BLaER1 (cell line): ENCODE measurements around the gene ARL1.
"Not testable (repeated sequence)": the region's sequence is repeated elsewhere in the genome, so short reads cannot be mapped to it uniquely, and the experiment has no call there.

Experiments used
- H3K27ac ChIP-seq: shearing (Covaris generic); formaldehyde crosslinking; 2 replicates; pipeline ENCODE4 v1.8.1; 2022
- H3K27me3 ChIP-seq: shearing (Covaris generic); formaldehyde crosslinking; 2 replicates; pipeline ENCODE4 v1.8.1; 2022
- H3K36me3 ChIP-seq: shearing (Covaris generic); formaldehyde crosslinking; 2 replicates; pipeline ENCODE4 v1.8.1; 2022
- H3K4me1 ChIP-seq: shearing (Covaris generic); formaldehyde crosslinking; 2 replicates; pipeline ENCODE4 v1.8.1; 2022
- H3K4me2 ChIP-seq: shearing (Covaris generic); formaldehyde crosslinking; 2 replicates; pipeline ENCODE4 v1.8.1; 2022
- H3K4me3 ChIP-seq: shearing (Covaris generic); formaldehyde crosslinking; 2 replicates; pipeline ENCODE4 v1.8.1; 2022
- H3K9ac ChIP-seq: shearing (Covaris generic); formaldehyde crosslinking; 2 replicates; pipeline ENCODE4 v1.8.1; 2022
- H3K9me3 ChIP-seq: shearing (Covaris generic); formaldehyde crosslinking; 2 replicates; pipeline ENCODE4 v1.8.1; 2022
- H4K20me1 ChIP-seq: shearing (Covaris generic); formaldehyde crosslinking; 2 replicates; pipeline ENCODE4 v1.8.1; 2022
- Cebpa-rat ChIP-seq: shearing (Covaris generic); IDR thresholded peaks from 2 replicates; pipeline ENCODE4 v1.8.1; 2022

The ARL1 gene

DNA sequence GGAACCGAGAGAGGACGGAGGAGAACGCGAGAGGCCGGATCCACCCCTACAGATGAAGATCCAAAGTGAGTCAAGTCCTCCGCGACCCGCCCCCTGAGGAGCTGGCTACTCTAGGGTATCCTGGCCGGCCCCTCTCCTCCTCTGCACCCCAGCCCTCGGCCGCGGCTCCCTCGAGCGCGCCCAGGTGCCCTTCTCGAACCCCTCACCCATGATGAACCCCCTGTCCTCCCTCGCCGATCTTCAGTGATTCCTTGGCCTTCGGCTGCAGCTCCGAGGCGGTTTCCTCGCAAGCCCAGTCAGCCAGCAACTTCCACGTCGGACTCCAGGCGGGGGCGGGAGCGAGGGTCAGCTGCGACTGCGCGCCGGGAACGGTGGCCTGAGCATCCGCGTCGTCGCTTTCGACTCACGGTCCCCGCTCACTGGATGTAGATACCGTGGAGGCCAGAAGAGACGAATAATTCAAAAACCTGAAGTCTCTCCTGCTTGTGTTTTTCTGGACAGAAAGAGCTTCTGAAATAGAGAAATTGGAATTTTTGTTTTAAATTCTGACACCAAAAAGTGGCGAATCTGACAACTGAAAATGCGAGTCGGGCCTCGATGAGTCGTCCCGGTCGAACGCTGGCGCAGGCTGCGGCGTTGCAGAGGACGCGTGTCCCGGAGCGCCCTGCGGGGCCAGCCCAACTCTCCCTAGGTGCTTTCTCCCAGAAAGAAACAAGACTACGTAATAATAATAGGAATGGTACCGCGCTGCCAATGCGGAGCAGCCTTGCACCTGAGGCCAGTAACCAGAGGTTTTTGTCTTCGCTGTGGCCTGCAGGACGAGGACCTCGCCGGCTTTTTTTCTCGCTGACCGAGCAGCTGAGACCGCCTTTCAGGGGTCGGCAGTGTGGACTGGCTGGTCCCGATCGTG, at the start of gene ARL1:
Gene ARL1 (minus strand): TSS at position 337 of the 910 bp plus-strand sequence. CDS start 127 bp downstream, at position 210.
- H3K36me3 ChIP-seq, result peaks cover 4% of the 10 kb centered on the region; the same call in 1 of the 2 replicates
- H3K9me3 ChIP-seq, result no peaks in the 10 kb centered on the region
- H3K4me2 ChIP-seq, result peak within 1 kb of the TSS; percentile 91
- H3K27me3 ChIP-seq, result no peaks in the 10 kb centered on the region
- H3K9ac ChIP-seq, result peak within 1 kb of the TSS; percentile 96
- peaks cover 27% of the 10 kb centered on the region for H3K4me1 ChIP-seq
- no peak for TF ChIP-seq Cebpa-rat
- peaks cover 42% of the 10 kb centered on the region for H4K20me1 ChIP-seq
- H3K4me3 ChIP-seq, result peak within 1 kb of the TSS; percentile 94
- H3K27ac ChIP-seq, result peak within 1 kb of the TSS; percentile 98

- no peaks in the 10 kb centered on the region for H3K27me3 ChIP-seq
- H3K4me2 ChIP-seq, result peak overlapping the region; percentile 37
- no peak overlapping the region for H3K9ac ChIP-seq
- TF ChIP-seq Cebpa-rat, result no peak
- peaks cover 12% of the 10 kb centered on the region; the same call in 1 of the 2 replicates for H3K4me1 ChIP-seq
- peaks cover 14% of the 10 kb centered on the region for H3K9me3 ChIP-seq
- H4K20me1 ChIP-seq, result no peaks in the 10 kb centered on the region
- H3K36me3 ChIP-seq, result no peaks in the 10 kb centered on the region
- H3K4me3 ChIP-seq, result no peak overlapping the region
- H3K27ac ChIP-seq, result no peak overlapping the region
Observed at GRCh38 chr12:101455685-101456084, 48.1 kb upstream of the ARL1 start.

GRCh38 chr12:101441461-101442224, 34.1 kb upstream of the ARL1 start:
- Histone ChIP-seq H4K20me1 (no peaks in the 10 kb centered on the region), H3K4me1 (no peaks in the 10 kb centered on the region), H3K4me2 (no peak overlapping the region), H3K4me3 (no peak overlapping the region), H3K9me3 (no peaks in the 10 kb centered on the region), H3K27me3 (no peaks in the 10 kb centered on the region), H3K9ac (no peak overlapping the region), H3K36me3 (no peaks in the 10 kb centered on the region), H3K27ac (no peak overlapping the region)
- no peak for TF ChIP-seq Cebpa-rat

DNA sequence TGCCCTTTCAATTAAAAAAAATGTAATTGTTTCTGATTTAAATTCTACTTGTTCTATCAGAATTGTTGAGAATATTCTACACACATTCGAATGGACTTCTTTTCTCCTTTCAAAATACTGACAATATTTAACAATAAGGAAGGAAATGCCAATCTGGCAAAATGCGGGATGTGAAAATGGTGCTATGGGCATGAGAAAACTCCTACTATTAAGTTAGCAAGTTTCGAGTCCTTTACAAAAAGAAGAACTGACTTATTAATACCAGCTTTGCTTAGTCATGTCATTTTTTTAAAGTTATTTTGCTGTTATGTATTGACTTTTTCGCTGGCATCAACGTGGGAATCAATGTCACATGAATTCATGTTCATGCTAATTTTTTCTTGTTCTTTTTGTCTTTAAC, 31.7 kb upstream of the ARL1 start:
- Histone ChIP-seq H3K27me3 (no peaks in the 10 kb centered on the region), H4K20me1 (no peaks in the 10 kb centered on the region), H3K4me2 (no peak overlapping the region), H3K9me3 (no peaks in the 10 kb centered on the region), H3K4me3 (no peak overlapping the region), H3K36me3 (no peaks in the 10 kb centered on the region), H3K27ac (no peak overlapping the region), H3K4me1 (no peaks in the 10 kb centered on the region), H3K9ac (no peak overlapping the region)
- TF ChIP-seq Cebpa-rat, result no peak

DNA sequence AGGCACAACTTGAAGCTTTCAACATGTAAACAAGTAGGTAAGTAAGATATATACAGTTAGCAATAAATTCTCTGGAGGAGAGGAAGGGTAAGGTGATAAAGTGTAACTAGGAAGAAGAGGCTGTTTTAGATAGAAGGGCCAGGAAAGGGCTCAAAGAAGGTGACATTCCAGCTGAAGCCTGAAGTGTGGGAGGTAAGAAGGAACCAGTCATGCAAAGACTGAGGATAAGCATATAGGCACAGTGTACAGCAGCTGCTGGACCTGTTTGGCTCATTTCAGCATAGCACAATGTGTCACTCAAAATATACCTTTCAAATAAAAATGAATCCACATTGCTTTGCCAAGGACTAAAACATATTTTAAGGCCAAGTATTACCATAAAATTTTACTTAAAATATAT, 28.6 kb upstream of the ARL1 start:
- H3K36me3 ChIP-seq, result no peaks in the 10 kb centered on the region

GRCh38 chr12:101430456-101430855, 22.9 kb upstream of the ARL1 start:
- Histone ChIP-seq H3K4me3 (no peak overlapping the region), H3K27me3 (no peaks in the 10 kb centered on the region), H3K27ac (no peak overlapping the region), H3K4me2 (no peak overlapping the region), H3K9ac (no peak overlapping the region), H3K9me3 (no peaks in the 10 kb centered on the region), H3K4me1 (no peaks in the 10 kb centered on the region), H4K20me1 (no peaks in the 10 kb centered on the region), H3K36me3 (no peaks in the 10 kb centered on the region)
- TF ChIP-seq Cebpa-rat, result no peak

More for the DNA sequence above, 28.6 kb upstream of the ARL1 start:
- H3K4me2 ChIP-seq, result no peak overlapping the region
- no peak overlapping the region for H3K9ac ChIP-seq
- H4K20me1 ChIP-seq, result no peaks in the 10 kb centered on the region
- H3K27ac ChIP-seq, result no peak overlapping the region
- H3K27me3 ChIP-seq, result no peaks in the 10 kb centered on the region
- no peaks in the 10 kb centered on the region for H3K9me3 ChIP-seq
- no peak overlapping the region for H3K4me3 ChIP-seq
- TF ChIP-seq Cebpa-rat, result no peak
- no peaks in the 10 kb centered on the region for H3K4me1 ChIP-seq

GRCh38 chr12:101424620-101425019, 17.0 kb upstream of the ARL1 start:
- no peaks in the 10 kb centered on the region for H3K36me3 ChIP-seq
- no peak overlapping the region for H3K4me2 ChIP-seq
- no peaks in the 10 kb centered on the region for H4K20me1 ChIP-seq
- H3K4me1 ChIP-seq, result no peaks in the 10 kb centered on the region
- no peak overlapping the region for H3K27ac ChIP-seq
- H3K9ac ChIP-seq, result no peak overlapping the region
- no peak for TF ChIP-seq Cebpa-rat
- no peaks in the 10 kb centered on the region for H3K27me3 ChIP-seq
- H3K4me3 ChIP-seq, result no peak overlapping the region
- H3K9me3 ChIP-seq, result no peaks in the 10 kb centered on the region

DNA sequence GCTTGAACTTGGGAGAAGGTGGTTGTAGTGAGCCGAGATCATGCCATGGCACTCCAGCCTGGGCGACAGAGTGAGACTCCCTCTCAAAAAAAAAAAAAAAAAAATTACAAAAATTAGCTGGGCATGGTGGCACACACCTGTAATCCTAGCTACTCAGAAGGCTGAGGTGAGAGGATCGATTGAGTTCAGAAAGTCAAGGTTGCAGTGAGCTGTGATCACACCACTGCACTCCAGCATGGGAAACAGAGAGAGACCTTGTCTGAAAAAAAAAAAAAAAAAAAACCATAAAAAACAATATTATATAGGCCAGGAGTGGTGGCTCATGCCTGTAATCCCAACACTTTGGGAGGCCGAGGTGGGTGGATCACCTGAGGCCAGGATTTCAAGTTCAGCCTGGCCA, 14.5 kb upstream of the ARL1 start:
- H3K9me3 ChIP-seq, H4K20me1 ChIP-seq, H3K4me3 ChIP-seq, H3K27me3 ChIP-seq, H3K27ac ChIP-seq, H3K9ac ChIP-seq, H3K4me2 ChIP-seq, H3K36me3 ChIP-seq, H3K4me1 ChIP-seq: not testable (repeated sequence)

DNA sequence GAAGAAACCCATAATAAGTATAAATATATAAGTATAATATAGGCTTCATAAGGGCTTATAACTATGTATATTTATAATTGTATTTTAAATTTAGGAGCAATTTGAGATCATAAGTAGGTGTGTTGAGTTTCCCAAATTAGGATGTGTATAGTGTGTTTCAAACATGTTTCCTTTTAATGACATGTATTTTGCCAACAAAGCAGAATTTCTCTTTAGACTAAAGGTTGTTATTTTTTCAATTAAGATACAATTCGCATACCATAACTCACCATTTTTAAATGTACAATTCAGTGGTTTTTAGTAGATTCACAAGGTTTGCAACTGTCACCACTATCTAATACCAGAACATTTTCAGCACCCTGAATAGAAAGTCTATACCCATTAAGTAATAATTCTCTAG, 7.7 kb upstream of the ARL1 start:
- no peaks in the 10 kb centered on the region for H3K9me3 ChIP-seq
- no peaks in the 10 kb centered on the region for H3K4me1 ChIP-seq
- H4K20me1 ChIP-seq, result no peaks in the 10 kb centered on the region
- H3K36me3 ChIP-seq, result no peaks in the 10 kb centered on the region
- no peaks in the 10 kb centered on the region for H3K27me3 ChIP-seq
- H3K4me3 ChIP-seq, result no peak overlapping the region
- H3K9ac ChIP-seq, result no peak overlapping the region
- TF ChIP-seq Cebpa-rat, result no peak
- no peak overlapping the region for H3K4me2 ChIP-seq
- H3K27ac ChIP-seq, result no peak overlapping the region

GRCh38 chr12:101414533-101415119, 7.1 kb upstream of the ARL1 start:
- Histone ChIP-seq H3K9ac (no peak overlapping the region), H4K20me1 (no peaks in the 10 kb centered on the region), H3K4me2 (no peak overlapping the region), H3K9me3 (no peaks in the 10 kb centered on the region), H3K36me3 (no peaks in the 10 kb centered on the region), H3K27ac (no peak overlapping the region), H3K4me1 (no peaks in the 10 kb centered on the region), H3K27me3 (no peaks in the 10 kb centered on the region), H3K4me3 (no peak overlapping the region)
- no peak for TF ChIP-seq Cebpa-rat

DNA sequence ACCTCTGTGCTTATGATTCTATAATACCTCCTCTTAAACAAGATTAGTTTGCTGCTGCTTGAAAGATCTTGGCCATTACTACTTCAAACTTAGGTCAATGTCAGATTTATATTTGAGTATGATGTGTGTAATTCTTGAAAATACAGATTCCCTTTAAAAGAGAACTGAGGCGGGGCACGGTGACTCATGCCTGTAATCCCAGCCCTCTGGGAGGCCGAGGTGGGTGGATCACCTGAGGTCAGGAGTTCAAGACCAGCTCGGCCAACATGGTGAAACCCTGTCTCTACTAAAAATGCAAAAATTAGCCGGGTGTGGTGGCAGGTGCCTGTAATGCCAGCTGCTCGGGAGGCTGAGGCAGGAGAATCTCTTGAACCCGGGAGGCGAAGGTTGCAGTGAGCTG, 2.6 kb upstream of the ARL1 start:
- not testable (repeated sequence) for H3K27ac ChIP-seq, H3K9me3 ChIP-seq, H3K9ac ChIP-seq, H3K4me3 ChIP-seq, H3K36me3 ChIP-seq, H3K27me3 ChIP-seq, H3K4me2 ChIP-seq
- H3K4me1 ChIP-seq, result peaks cover 27% of the 10 kb centered on the region
- peaks cover 20% of the 10 kb centered on the region for H4K20me1 ChIP-seq
